TTC549 (cell line): ENCODE measurements around the gene ZNF140.

Experiments used
- FAIRE-seq: peaks from 2 replicates; lab custom pipeline; 2012; peaks lifted over from hg19 to GRCh38; lab: Jason Lieb, UNC

Gene ZNF140

GRCh38 chr12:133080368-133081158, at the start of gene ZNF140:
Gene ZNF140, plus strand, starts transcription at chr12:133080923. Its CDS starts 398 bp downstream, at chr12:133081321.
- FAIRE-seq = no peak

GRCh38 chr12:133037207-133038005, 43.3 kb upstream of the ZNF140 start, which contains the start of gene ZNF84:
Gene ZNF84, plus strand, starts transcription at chr12:133037509. Its CDS starts 3,959 bp downstream, at chr12:133041468.
- peak; percentile 73 for FAIRE-seq

DNA sequence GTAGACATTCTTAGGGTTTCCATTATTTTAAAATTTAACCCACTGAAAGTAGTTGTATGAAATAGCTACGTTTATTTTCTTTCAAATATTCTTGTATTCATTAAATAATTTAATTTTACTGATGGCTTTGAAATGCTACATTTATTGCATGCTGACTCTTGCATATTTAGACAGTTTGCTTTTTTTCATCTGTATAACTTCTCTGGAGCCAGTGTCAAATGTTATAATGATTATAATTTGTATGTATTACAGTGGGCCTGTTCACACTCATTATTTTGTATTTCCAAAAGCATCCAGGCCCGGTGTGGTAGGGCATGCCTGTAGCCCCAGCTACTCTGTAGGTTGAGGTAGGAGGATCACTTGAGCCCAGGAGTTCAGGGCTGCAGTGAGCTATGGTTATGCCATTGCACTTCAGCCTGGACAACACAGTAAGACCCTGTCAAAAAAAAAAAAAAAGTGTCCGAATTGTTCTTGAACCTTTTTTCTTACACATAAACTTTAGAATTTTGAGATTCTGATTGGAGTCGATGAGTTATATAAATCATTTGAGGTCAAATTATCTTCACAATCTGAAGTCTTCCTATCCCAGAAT, 42.5 kb upstream of the ZNF140 start:
- FAIRE-seq = no peak

DNA sequence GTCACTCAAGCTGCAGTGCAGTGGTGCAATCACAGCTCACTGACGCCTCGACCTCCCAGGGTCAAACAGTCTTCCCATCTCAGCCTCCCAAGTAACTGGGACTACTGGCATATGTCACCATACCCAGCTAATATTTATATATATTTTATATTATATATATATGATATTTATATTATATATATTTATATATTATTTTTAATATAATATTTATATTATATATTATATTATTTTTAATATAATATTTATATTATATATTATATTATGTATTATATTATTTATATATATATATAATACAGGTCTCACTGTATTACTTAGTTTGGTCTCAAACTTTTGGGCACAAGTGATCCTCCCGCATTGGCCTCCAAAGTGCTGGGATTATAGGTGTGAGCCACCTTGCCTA, 34.0 kb upstream of the ZNF140 start:
- FAIRE-seq = peak; percentile 75

- no peak for FAIRE-seq
Measured at GRCh38 chr12:133057446-133057845, 23.3 kb upstream of the ZNF140 start.

GRCh38 chr12:133058203-133059113, 22.3 kb upstream of the ZNF140 start:
- FAIRE-seq = no peak

- no peak for FAIRE-seq
Measured at GRCh38 chr12:133061954-133062353, 18.8 kb upstream of the ZNF140 start.

DNA sequence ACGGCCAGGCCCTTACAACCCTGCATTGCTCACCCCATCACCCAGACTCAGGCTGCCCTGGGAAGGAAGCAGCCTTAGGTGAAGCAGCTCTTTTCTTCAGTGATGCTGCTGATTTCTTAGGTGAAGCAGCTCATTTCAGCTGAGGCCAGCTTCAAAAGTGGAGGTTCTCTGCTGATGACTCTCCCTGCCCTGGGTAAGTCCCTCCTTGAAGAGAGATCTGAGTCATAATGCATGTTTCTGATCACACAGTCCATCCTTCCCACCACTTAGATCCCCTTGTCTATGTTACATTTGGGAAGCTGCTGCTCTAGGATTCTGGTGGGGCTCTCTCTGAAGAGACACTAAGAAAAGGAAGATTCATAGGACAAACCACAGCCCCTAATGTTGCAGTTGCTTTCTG, 17.2 kb upstream of the ZNF140 start:
- no peak for FAIRE-seq

DNA sequence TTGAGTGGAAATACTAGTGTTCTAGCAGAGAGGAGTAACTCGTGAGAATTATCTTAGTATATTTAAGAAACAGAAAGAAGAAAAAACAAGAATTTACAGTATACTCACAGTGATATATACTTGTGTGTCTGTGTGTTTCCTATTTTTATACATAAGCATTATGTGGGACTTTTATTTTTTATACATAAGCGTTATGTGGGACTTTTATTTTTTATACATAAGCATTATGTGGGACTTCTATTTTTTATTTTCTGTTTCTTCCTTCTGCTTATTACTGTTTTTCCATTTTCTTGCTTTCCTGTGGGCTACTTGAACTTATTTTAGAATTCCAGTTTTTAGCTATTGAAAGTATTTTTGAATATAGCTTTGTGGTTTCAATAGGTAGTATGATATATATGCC, 6.9 kb upstream of the ZNF140 start:
- FAIRE-seq = no peak

GRCh38 chr12:133080026-133080367, 726 bp upstream of the ZNF140 start:
- peak; percentile 97 for FAIRE-seq

DNA sequence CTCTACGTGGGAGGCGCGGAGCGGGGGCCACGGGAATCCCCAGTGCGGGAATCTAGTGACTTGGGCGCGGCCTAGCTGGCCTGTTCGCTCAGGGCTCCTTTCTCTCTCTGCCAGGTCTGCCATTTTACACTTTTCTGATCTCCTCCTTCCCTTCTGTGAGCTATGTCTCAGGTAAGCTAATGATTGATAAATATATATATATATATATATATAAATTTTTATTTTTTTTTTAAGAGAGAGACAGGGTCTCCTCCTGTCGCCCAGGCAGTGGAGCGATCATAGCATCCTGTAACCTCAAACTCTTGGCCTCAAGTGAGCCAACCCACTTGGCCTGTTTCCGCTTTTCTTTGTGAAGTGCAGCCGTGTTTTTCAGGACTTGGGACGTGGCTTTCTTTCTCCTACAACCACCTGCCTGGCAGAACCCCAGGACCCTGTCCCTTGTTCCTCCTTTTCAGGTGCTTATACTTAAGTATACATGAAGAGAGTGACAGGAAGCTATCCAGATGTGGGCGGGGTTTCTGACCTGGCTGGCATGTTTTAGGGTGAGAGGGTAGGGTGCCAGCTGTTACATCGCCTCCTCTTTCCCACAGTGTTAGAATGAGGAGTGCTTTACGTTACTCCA, 547 bp downstream of the ZNF140 start:
- no peak for FAIRE-seq

- no peak for FAIRE-seq
Measured at GRCh38 chr12:133083345-133083744, 2.6 kb downstream of the ZNF140 start.

DNA sequence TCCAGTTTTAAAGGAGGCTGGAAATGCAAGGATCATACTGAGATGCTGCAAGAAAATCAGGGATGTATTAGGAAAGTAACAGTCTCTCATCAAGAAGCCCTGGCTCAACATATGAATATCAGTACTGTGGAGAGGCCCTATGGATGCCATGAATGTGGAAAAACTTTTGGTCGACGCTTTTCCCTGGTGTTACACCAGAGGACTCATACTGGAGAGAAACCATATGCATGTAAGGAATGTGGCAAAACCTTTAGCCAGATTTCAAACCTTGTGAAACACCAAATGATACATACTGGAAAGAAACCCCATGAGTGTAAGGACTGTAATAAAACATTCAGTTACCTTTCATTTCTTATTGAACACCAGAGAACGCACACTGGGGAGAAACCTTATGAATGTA, 24.9 kb downstream of the ZNF140 start:
- no peak for FAIRE-seq

DNA sequence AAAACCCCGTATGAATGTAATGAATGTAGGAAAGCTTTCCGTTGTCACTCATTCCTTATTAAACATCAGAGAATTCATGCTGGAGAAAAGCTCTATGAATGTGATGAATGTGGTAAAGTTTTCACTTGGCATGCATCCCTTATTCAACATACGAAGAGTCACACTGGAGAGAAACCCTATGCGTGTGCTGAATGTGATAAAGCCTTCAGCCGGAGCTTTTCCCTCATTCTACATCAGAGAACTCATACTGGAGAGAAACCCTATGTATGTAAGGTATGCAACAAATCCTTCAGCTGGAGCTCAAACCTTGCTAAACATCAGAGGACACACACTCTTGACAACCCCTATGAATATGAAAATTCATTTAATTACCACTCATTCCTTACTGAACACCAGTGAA, 25.5 kb downstream of the ZNF140 start:
- FAIRE-seq = no peak

GRCh38 chr12:133107121-133107520, 26.4 kb downstream of the ZNF140 start:
- FAIRE-seq = no peak

DNA sequence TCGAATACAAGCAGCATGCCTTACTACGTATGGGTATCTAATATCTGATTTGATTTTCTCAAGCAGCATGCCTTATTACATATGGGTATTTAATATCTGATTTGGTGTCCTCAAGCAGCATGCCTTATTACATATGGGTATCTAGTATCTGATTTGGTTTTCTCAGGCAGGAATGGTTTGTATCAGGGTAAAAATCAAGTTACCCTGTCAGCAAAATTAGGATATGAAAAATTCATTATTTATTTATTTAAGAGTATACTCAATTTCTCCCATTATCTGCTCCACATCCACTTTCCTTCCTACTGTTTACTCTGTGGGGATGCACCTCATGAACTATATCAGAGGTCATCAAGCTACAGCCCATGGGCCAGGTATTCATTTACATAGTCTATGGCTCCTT, 27.4 kb downstream of the ZNF140 start:
- FAIRE-seq = no peak

GRCh38 chr12:133120385-133121191, 39.9 kb downstream of the ZNF140 start:
- no peak for FAIRE-seq

DNA sequence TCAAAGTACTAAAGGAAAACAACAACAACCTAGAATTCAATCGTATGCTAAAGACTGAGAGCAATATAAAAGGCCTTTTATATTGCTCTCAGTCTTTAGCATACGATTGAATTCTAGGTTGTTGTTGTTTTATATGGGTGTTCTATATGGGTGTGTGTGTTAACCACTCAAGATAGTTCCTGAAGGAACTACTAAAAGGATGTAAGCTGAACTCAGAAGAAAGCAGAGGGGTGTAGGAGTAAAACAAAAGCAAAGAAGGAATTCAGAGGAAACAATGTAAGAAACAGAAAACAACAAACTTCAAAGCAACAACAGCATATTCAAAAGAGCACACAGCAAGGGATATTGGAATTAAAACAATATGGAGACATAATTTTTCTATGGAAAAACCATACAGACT, 44.0 kb downstream of the ZNF140 start:
- no peak for FAIRE-seq

- no peak for FAIRE-seq
Measured at GRCh38 chr12:133129368-133130037, 48.8 kb downstream of the ZNF140 start.
